Astrocyte of the cerebellum (primary cell): ENCODE measurements around the gene SELENON.
"Not testable (repeated sequence)": the region's sequence is repeated elsewhere in the genome, so short reads cannot be mapped to it uniquely, and the experiment has no call there.

Source experiments
- DNase-seq: peaks from one replicate; pipeline ENCODE4 v3.0.0-alpha.2; 2011; ENCODE audit warnings: low read depth
- H3K4me3 ChIP-seq: 2 replicates; pipeline ENCODE4 v1.5.1; 2011; ENCODE audit warnings: mild to moderate bottlenecking, low read depth, low read length, moderate library complexity
- CTCF ChIP-seq: IDR thresholded peaks from 2 replicates; pipeline ENCODE4 v1.5.1; 2012; ENCODE audit warnings: low read length, low read depth, moderate library complexity, mild to moderate bottlenecking; ENCODE audit errors: missing control alignments
- in situ Hi-C: cut with HindIII; loops from 2 replicates; pipeline ENCODE4 v1.10.0; 2017; ENCODE audit warnings: low sequenced_read_pairs

SELENON gene

GRCh38 chr1:25837262-25837875 is 37.4 kb downstream of the SELENON start:
- no peak for DNase-seq
- peak; percentile 44 for TF ChIP-seq CTCF
- in situ Hi-C loops, result no loop called here

GRCh38 chr1:25839808-25840207 is 39.8 kb downstream of the SELENON start:
- DNase-seq, in situ Hi-C loops: not testable (repeated sequence)

More at GRCh38 chr1:25837262-25837875, 37.4 kb downstream of the SELENON start:
- H3K4me3 ChIP-seq, result no peak overlapping the region

GRCh38 chr1:25843483-25843882 is 43.5 kb downstream of the SELENON start:
- TF ChIP-seq CTCF, result no peak
- DNase-seq, result no peak
- no peak overlapping the region for H3K4me3 ChIP-seq
- in situ Hi-C loops, result no loop called here

More at GRCh38 chr1:25839808-25840207, 39.8 kb downstream of the SELENON start:
- H3K4me3 ChIP-seq, result not testable (repeated sequence)

GRCh38 chr1:25844536-25845337 is 44.7 kb downstream of the SELENON start:
- DNase-seq, result no peak
- no peak overlapping the region for H3K4me3 ChIP-seq
- no peak for TF ChIP-seq CTCF
- in situ Hi-C loops, result loop anchor here (5.0 kb wide), 1 partner anchor 53 kb away; no protein-coding TSS in a partner anchor

- in situ Hi-C loops, result loop anchor here (5.0 kb wide), 1 partner anchor 52 kb away; no protein-coding TSS in a partner anchor
- no peak for TF ChIP-seq CTCF
- DNase-seq, result no peak
- no peak overlapping the region for H3K4me3 ChIP-seq
Observed at GRCh38 chr1:25845664-25846063, 45.7 kb downstream of the SELENON start.

GRCh38 chr1:25847929-25848328 is 47.9 kb downstream of the SELENON start:
- in situ Hi-C loops, result loop anchor here (5.0 kb wide), 1 partner anchor 49 kb away; no protein-coding TSS in a partner anchor
- DNase-seq, result no peak
- H3K4me3 ChIP-seq, result no peak overlapping the region
- TF ChIP-seq CTCF, result no peak

GRCh38 chr1:25848531-25848930 is 48.5 kb downstream of the SELENON start:
- no peak for DNase-seq
- H3K4me3 ChIP-seq, result no peak overlapping the region
- in situ Hi-C loops, result loop anchor here (5.0 kb wide), 1 partner anchor 49 kb away; no protein-coding TSS in a partner anchor
- no peak for TF ChIP-seq CTCF
